OCI-LY1 (cell line): ENCODE data around the gene SIRT5.

Experiments used
- H2AFZ ChIP-seq: fragments of 200-600 bp; sonication (generic), shearing (Covaris generic); 2 replicates; pipeline ENCODE4 v1.6.0; 2014; ENCODE audit warnings: antibody characterized with exemption, mild to moderate bottlenecking, low read length
- H3F3A ChIP-seq: fragments of 200-600 bp; sonication (generic), shearing (Covaris generic); 2 replicates; pipeline ENCODE4 v1.6.0; 2014; ENCODE audit warnings: mild to moderate bottlenecking, antibody characterized with exemption, low read length, moderate library complexity; ENCODE audit not compliant: insufficient read depth
- H3K27ac ChIP-seq: fragments of 200-600 bp; sonication (generic); 2 replicates; pipeline ENCODE4 v1.5.1; 2014; ENCODE audit warnings: low read length, mixed run types, mild to moderate bottlenecking, low read depth; ENCODE audit not compliant: poor library complexity, severe bottlenecking
- H3K27me3 ChIP-seq: fragments of 200-600 bp; sonication (generic); 2 replicates; pipeline ENCODE4 v1.6.0; 2014; ENCODE audit warnings: antibody characterized with exemption, mild to moderate bottlenecking, low read length, moderate library complexity; ENCODE audit not compliant: insufficient read depth
- H3K36me3 ChIP-seq: fragments of 200-600 bp; sonication (generic); 2 replicates; pipeline ENCODE4 v1.6.1; 2014; ENCODE audit warnings: mild to moderate bottlenecking, antibody characterized with exemption, low read length, moderate library complexity, mixed read lengths; ENCODE audit not compliant: insufficient read depth
- H3K4me1 ChIP-seq: fragments of 200-600 bp; sonication (generic); 2 replicates; pipeline ENCODE4 v1.5.1; 2014; ENCODE audit warnings: mild to moderate bottlenecking, low read length, moderate library complexity; ENCODE audit not compliant: insufficient read depth, severe bottlenecking
- H3K4me2 ChIP-seq: fragments of 200-600 bp; sonication (generic), shearing (Covaris generic); 2 replicates; pipeline ENCODE4 v1.6.1; 2014; ENCODE audit warnings: low read length
- H3K4me3 ChIP-seq: fragments of 200-600 bp; sonication (generic); 2 replicates; pipeline ENCODE4 v1.5.1; 2014; ENCODE audit warnings: low read length, low read depth, mild to moderate bottlenecking, mixed read lengths; ENCODE audit not compliant: poor library complexity, severe bottlenecking
- H3K79me2 ChIP-seq: fragments of 200-600 bp; shearing (Covaris generic); 2 replicates; pipeline ENCODE4 v1.6.1; 2016; ENCODE audit warnings: mixed run types, low read length, mixed read lengths; ENCODE audit not compliant: insufficient read depth
- H3K9ac ChIP-seq: fragments of 200-600 bp; sonication (generic), shearing (Covaris generic); 2 replicates; pipeline ENCODE4 v1.6.1; 2014; ENCODE audit warnings: mild to moderate bottlenecking, low read length, mixed read lengths
- H3K9me2 ChIP-seq: fragments of 200-600 bp; sonication (generic), shearing (Covaris generic); 2 replicates; pipeline ENCODE4 v1.6.1; 2014; ENCODE audit warnings: low read depth, mild to moderate bottlenecking, low read length, mixed read lengths
- H3K9me3 ChIP-seq: fragments of 200-600 bp; shearing (Covaris generic); 2 replicates; pipeline ENCODE4 v1.6.1; 2014; ENCODE audit warnings: low read length, mixed read lengths
- H4K20me1 ChIP-seq: fragments of 200-600 bp; sonication (generic), shearing (Covaris generic); 2 replicates; pipeline ENCODE4 v1.6.0; 2016; ENCODE audit warnings: mild to moderate bottlenecking, low read length; ENCODE audit not compliant: insufficient read depth
- EZH2 ChIP-seq: fragments of 200-600 bp; sonication (generic), shearing (Covaris generic); IDR thresholded peaks from 2 replicates; pipeline ENCODE4 v1.8.0; 2017; ENCODE audit warnings: borderline replicate concordance, mixed run types, mild to moderate bottlenecking, antibody characterized with exemption, low read length, moderate library complexity, mixed read lengths
- TF ChIP-seq, protein P1 (sequence below): fragments of 200-600 bp; sonication (generic), shearing (Covaris generic); IDR thresholded peaks from 2 replicates; pipeline ENCODE4 v1.5.1; 2017; ENCODE audit warnings: mild to moderate bottlenecking, antibody characterized with exemption, low read length, moderate library complexity, mixed read lengths

The SIRT5 gene

DNA sequence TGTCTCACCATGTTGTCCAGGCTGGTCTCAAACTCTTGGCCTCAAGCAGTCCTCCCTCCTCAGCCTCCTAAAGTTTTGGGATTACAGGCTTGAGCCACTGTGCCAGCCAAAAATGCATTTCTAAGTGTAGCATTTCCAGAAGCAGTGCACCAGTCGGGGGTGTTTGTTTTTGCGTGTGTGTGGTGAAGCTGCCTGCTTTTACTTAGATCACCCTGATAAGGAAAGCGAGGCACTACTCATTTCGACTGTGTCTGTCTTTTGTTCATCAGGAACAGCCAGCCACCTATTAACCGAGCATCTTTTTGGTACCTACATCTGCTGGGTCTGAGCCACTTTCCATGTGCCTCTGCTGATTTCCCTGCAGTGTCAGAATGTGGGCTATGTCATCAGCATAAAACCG lies 18.7 kb downstream of the SIRT5 start:
- Histone ChIP-seq H3K9ac (no peak overlapping the region), H3K27ac (no peak overlapping the region), H3F3A (no peaks in the 10 kb centered on the region), H4K20me1 (no peaks in the 10 kb centered on the region), H2AFZ (no peak overlapping the region), H3K4me3 (no peak overlapping the region), H3K9me3 (no peaks in the 10 kb centered on the region), H3K9me2 (no peaks in the 10 kb centered on the region), H3K79me2 (no peaks in the 10 kb centered on the region), H3K4me2 (no peak overlapping the region), H3K36me3 (peaks cover 61% of the 10 kb centered on the region), H3K4me1 (peaks cover 3% of the 10 kb centered on the region), H3K27me3 (no peaks in the 10 kb centered on the region)
- no peak for TF ChIP-seq EZH2
- TF ChIP-seq, protein P1, sequence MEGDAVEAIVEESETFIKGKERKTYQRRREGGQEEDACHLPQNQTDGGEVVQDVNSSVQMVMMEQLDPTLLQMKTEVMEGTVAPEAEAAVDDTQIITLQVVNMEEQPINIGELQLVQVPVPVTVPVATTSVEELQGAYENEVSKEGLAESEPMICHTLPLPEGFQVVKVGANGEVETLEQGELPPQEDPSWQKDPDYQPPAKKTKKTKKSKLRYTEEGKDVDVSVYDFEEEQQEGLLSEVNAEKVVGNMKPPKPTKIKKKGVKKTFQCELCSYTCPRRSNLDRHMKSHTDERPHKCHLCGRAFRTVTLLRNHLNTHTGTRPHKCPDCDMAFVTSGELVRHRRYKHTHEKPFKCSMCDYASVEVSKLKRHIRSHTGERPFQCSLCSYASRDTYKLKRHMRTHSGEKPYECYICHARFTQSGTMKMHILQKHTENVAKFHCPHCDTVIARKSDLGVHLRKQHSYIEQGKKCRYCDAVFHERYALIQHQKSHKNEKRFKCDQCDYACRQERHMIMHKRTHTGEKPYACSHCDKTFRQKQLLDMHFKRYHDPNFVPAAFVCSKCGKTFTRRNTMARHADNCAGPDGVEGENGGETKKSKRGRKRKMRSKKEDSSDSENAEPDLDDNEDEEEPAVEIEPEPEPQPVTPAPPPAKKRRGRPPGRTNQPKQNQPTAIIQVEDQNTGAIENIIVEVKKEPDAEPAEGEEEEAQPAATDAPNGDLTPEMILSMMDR, result no peak

DNA sequence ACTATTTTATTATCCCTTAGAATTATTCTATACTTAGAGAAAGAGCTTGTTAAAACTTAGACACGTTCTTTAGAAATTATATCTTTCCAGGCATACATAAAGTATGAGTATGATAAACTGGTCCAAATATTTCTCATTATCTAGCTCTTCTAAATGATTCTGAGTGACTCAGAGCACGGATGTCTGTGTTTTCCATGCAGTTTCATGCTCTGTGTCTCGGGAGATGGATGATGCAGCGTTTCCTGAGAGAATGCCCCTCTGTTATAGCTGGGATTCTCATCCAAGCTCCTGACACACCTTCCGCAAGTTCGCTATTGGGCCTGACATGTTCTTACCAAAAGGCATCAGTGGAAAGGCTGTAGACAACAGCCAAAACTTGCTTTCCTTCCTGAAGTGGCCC lies 19.3 kb downstream of the SIRT5 start:
- Histone ChIP-seq H3K4me2 (no peak overlapping the region), H3K4me3 (no peak overlapping the region), H3K79me2 (no peaks in the 10 kb centered on the region), H2AFZ (no peak overlapping the region), H3K9me3 (no peaks in the 10 kb centered on the region), H3F3A (no peaks in the 10 kb centered on the region), H3K9me2 (no peaks in the 10 kb centered on the region), H3K27me3 (no peaks in the 10 kb centered on the region), H3K9ac (no peak overlapping the region), H3K27ac (no peak overlapping the region), H3K4me1 (peaks cover 9% of the 10 kb centered on the region), H4K20me1 (no peaks in the 10 kb centered on the region), H3K36me3 (peaks cover 54% of the 10 kb centered on the region)
- TF ChIP-seq, protein P1, result no peak

DNA sequence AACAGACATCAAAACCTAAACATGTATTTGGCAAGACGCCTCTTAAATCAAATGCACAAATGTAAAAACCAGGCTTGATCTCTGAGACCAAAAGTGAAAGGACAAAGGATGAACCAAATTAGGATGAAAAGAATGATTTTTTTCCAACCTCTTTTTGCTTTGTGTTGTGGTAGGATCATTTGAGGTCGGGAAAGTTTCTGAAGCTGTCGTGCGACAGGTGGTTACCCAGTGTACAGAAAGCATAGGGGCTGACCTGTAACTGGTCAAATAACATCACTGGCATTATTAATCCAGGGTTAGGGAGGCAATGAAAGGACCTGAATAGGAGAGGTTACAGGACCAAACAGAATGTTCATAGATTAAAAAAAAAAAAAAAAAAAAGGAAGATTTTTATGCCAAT lies 22.7 kb downstream of the SIRT5 start:
- Histone ChIP-seq H3K4me2 (no peak overlapping the region), H2AFZ (no peak overlapping the region), H4K20me1 (no peaks in the 10 kb centered on the region), H3K9me3 (no peaks in the 10 kb centered on the region), H3K9me2 (no peaks in the 10 kb centered on the region), H3K79me2 (no peaks in the 10 kb centered on the region), H3K36me3 (peaks cover 61% of the 10 kb centered on the region), H3K4me3 (no peak overlapping the region), H3K9ac (no peak overlapping the region), H3K4me1 (peaks cover 10% of the 10 kb centered on the region), H3F3A (no peaks in the 10 kb centered on the region), H3K27me3 (no peaks in the 10 kb centered on the region), H3K27ac (no peak overlapping the region)
- no peak for TF ChIP-seq EZH2
- TF ChIP-seq, protein P1, result no peak
